DOHH2 (cell line): ENCODE results near the gene TRPC4.

ENCODE experiments used
- CTCF ChIP-seq: fragments of 200-600 bp; sonication (generic); IDR thresholded peaks from one replicate; pipeline ENCODE4 v1.5.1; 2014; ENCODE audit warnings: antibody characterized with exemption, mild to moderate bottlenecking, low read depth, low read length; ENCODE audit not compliant: poor library complexity, severe bottlenecking
- EZH2phosphoT487 ChIP-seq: fragments of 200-600 bp; sonication (generic); IDR thresholded peaks from 2 replicates; pipeline ENCODE4 v1.6.1; 2017; ENCODE audit warnings: borderline replicate concordance, mild to moderate bottlenecking, antibody characterized with exemption, low read length, moderate library complexity, mixed read lengths

GRCh38 chr13:37752146-37752545 lies 117.4 kb downstream of the TRPC4 start:
- no peak for TF ChIP-seq CTCF
- TF ChIP-seq EZH2phosphoT487, result no peak
